ENCODE data around the gene CDK6.

DNA sequence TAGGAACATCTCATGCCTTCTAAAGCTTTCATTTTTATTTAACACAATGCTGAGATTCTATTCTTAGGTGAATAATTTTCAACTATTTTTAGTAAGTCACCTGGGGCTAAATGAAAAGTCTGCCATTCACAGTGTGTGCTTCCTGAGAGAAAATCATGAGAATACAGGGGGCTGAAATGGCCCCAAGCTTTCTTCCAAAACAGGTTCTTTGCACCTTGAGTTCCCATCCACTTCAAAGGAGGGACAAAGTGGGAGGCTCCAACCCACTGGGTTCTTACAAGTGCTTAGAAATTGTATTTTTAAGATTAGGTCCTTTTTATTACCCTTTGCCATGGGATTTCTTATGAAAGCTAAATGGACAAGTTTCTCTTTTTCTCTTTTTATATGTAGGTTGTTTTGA lies 224.6 kb downstream of the CDK6 start:
- no peak for TF ChIP-seq POLR2A (IDR thresholded peaks at IDR 0.05)
- no peak for TF ChIP-seq CTCF (IDR thresholded peaks at IDR 0.05 in 4 of 5, conservative IDR thresholded peaks at IDR 0.05 in 1 of 5)
